Esophagus squamous epithelium (tissue), 4 donors: ENCODE measurements around the gene IL1RN.

ENCODE experiments used
- CTCF ChIP-seq, 6 experiments: fragments of 450-650 bp in 4 of 6; fragments of 200-600 bp in 2 of 6; sonication (generic) in 2 of 6; IDR thresholded peaks; one replicate each; pipeline ENCODE4 v1.5.1; 2016 to 2019; ENCODE audit warnings: antibody characterized with exemption in 6 of 6, mild to moderate bottlenecking in 4 of 6, moderate library complexity in 4 of 6
- POLR2A ChIP-seq, 4 donors: fragments of 450-650 bp; IDR thresholded peaks; one replicate each; pipeline ENCODE4 v1.6.1; 2017; ENCODE audit warnings: antibody characterized with exemption in 4 of 4, mild to moderate bottlenecking in 4 of 4, moderate library complexity in 3 of 4

DNA sequence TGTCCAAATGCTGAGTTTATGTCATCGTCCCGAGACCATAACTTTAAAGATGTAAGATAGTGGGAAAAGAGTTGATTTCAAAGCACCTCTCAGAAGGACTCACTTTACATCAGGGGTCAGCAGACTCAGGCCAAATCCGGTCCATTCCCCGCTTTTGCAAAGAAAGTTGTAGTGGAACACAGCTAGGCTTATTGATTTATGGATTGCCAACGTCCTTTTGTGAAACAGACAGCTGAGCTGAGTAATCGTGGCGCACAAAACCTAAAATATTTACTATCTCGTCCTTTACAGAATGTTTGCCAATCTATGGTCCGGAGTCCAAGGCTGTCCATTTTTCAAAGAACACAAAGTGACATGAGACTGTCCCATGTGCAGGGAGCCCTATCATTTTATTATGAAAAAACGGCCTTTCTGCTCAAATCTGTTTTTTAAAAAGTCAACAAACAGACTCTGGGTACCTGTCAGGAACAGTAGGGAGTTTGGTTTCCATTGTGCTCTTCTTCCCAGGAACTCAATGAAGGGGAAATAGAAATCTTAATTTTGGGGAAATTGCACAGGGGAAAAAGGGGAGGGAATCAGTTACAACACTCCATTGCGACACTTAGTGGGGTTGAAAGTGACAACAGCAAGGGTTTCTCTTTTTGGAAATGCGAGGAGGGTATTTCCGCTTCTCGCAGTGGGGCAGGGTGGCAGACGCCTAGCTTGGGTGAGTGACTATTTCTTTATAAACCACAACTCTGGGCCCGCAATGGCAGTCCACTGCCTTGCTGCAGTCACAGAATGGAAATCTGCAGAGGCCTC lies at the start of gene IL1RN:
- TF ChIP-seq POLR2A (IDR thresholded peaks at IDR 0.05) (no peak), CTCF (IDR thresholded peaks at IDR 0.05) (no peak)
